IMR-90 (cell line): ENCODE measurements around the gene PLEKHJ1. TPM values are rescaled to one million over a fixed set of nuclear protein-coding genes. Genes with fewer than 3 reads are reported as not detected.

Source experiments
- ATAC-seq: fragments of 200-7000 bp; cut with Tn5 transposase; 2 replicates; pipeline ENCODE4 v1.9.1; 2020; ENCODE audit warnings: low read depth, mild to moderate bottlenecking, moderate library complexity
- BruUV-seq: library from RNA; stranded (reverse); fragments of 400-500 nt; replicated peaks from 2 replicates; lab custom pipeline; 2021; lab: Mats Ljungman, UMichigan
- CTCF ChIA-PET: fragments of 300-600 bp; formaldehyde crosslinking; extraction: SDS; loops from one replicate; lab custom pipeline; 2021; ENCODE audit warnings: antibody characterized with exemption; lab: Yijun Ruan, JAX
- POLR2A ChIA-PET: fragments of 300-600 bp; sonication (Branson Sonifier 250); formaldehyde crosslinking; loops from one replicate; lab custom pipeline; 2022; ENCODE audit warnings: antibody characterized with exemption; ENCODE audit not compliant: unreplicated experiment; lab: Charles Lee
- DNase-seq: peaks from one replicate; pipeline ENCODE4 v3.0.0; 2013
- H2AFZ ChIP-seq: replicated peaks from 2 replicates; pipeline ENCODE3; 2013; ENCODE audit warnings: low read length, mild to moderate bottlenecking; ENCODE audit not compliant: poor library complexity
- H2AK5ac ChIP-seq: 2 replicates; pipeline ENCODE4 v1.6.1; 2013; ENCODE audit warnings: low read depth, low read length, inconsistent platforms
- H2AK9ac ChIP-seq: replicated peaks from 2 replicates; pipeline ENCODE3; 2013; ENCODE audit warnings: mild to moderate bottlenecking, low read depth, low read length, moderate library complexity; ENCODE audit not compliant: poor library complexity
- H2BK120ac ChIP-seq: 2 replicates; pipeline ENCODE4 v1.6.1; 2013; ENCODE audit warnings: low read depth, low read length, inconsistent platforms
- H2BK15ac ChIP-seq: 3 replicates; pipeline ENCODE4 v1.6.1; 2013; ENCODE audit warnings: low read depth, low read length, inconsistent platforms
- H2BK20ac ChIP-seq: 2 replicates; pipeline ENCODE4 v1.6.1; 2013; ENCODE audit warnings: low read depth, mild to moderate bottlenecking, inconsistent platforms, low read length, moderate library complexity
- H2BK5ac ChIP-seq: 2 replicates; pipeline ENCODE4 v1.6.1; 2013; ENCODE audit warnings: mild to moderate bottlenecking, low read depth, low read length, inconsistent platforms; ENCODE audit not compliant: poor library complexity, severe bottlenecking
- H3K14ac ChIP-seq: replicated peaks from 2 replicates; pipeline ENCODE4 v1.6.1; 2013; ENCODE audit warnings: low read depth, low read length, inconsistent platforms
- H3K18ac ChIP-seq: 2 replicates; pipeline ENCODE4 v1.6.1; 2013; ENCODE audit warnings: low read depth, low read length, control low read depth
- H3K23ac ChIP-seq: 2 replicates; pipeline ENCODE4 v1.6.1; 2013; ENCODE audit warnings: low read depth, low read length, inconsistent platforms
- H3K27ac ChIP-seq: 2 replicates; pipeline ENCODE4 v1.5.1; 2013; ENCODE audit warnings: mild to moderate bottlenecking, control low read depth, low read length; ENCODE audit not compliant: insufficient read depth
- H3K27me3 ChIP-seq: 2 replicates; pipeline ENCODE4 v1.6.1; 2013; ENCODE audit warnings: low read length; ENCODE audit not compliant: control insufficient read depth, insufficient read depth
- H3K36me3 ChIP-seq: 2 replicates; pipeline ENCODE4 v1.6.1; 2013; ENCODE audit warnings: low read length, mixed read lengths; ENCODE audit not compliant: control insufficient read depth, insufficient read depth
- H3K4ac ChIP-seq: 2 replicates; pipeline ENCODE4 v1.6.1; 2013; ENCODE audit warnings: low read depth, low read length, inconsistent platforms
- H3K4me1 ChIP-seq: 2 replicates; pipeline ENCODE4 v1.6.1; 2013; ENCODE audit warnings: low read length, mixed read lengths; ENCODE audit not compliant: control insufficient read depth, insufficient read depth
- H3K4me2 ChIP-seq: 2 replicates; pipeline ENCODE4 v1.6.1; 2013; ENCODE audit warnings: low read depth, mild to moderate bottlenecking, control low read depth, low read length, moderate library complexity
- H3K4me3 ChIP-seq: 2 replicates; pipeline ENCODE4 v1.5.1; 2013; ENCODE audit warnings: low read depth, mild to moderate bottlenecking, control low read depth, low read length, moderate library complexity; ENCODE audit not compliant: insufficient read depth
- H3K56ac ChIP-seq: 2 replicates; pipeline ENCODE4 v1.6.1; 2013; ENCODE audit warnings: low read length, inconsistent platforms; ENCODE audit not compliant: insufficient read depth; ENCODE audit errors: extremely low read depth
- H3K79me1 ChIP-seq, 2 experiments: 2 replicates each; pipeline ENCODE4 v1.6.1; 2013; ENCODE audit warnings: low read length in 2 of 2, inconsistent platforms in 1 of 2, low read depth in 1 of 2
- H3K9ac ChIP-seq: 2 replicates; pipeline ENCODE4 v1.6.1; 2013; ENCODE audit warnings: low read depth, low read length, control low read depth
- H3K9me1 ChIP-seq: 2 replicates; pipeline ENCODE4 v1.6.1; 2013; ENCODE audit warnings: low read length, inconsistent platforms; ENCODE audit not compliant: insufficient read depth
- H3K9me3 ChIP-seq: 2 replicates; pipeline ENCODE4 v1.6.1; 2013; ENCODE audit warnings: low read length; ENCODE audit not compliant: control insufficient read depth, insufficient read depth
- H4K20me1 ChIP-seq: 2 replicates; pipeline ENCODE4 v1.6.1; 2013; ENCODE audit warnings: low read length, inconsistent platforms; ENCODE audit not compliant: insufficient read depth
- H4K5ac ChIP-seq: 2 replicates; pipeline ENCODE4 v1.6.1; 2013; ENCODE audit warnings: mild to moderate bottlenecking, low read depth, low read length, control low read depth
- H4K8ac ChIP-seq, 2 experiments: 2 replicates each; pipeline ENCODE4 v1.6.1; 2013; ENCODE audit warnings: low read depth in 2 of 2, low read length in 2 of 2, control low read depth in 1 of 2, inconsistent platforms in 1 of 2
- H4K91ac ChIP-seq: 2 replicates; pipeline ENCODE4 v1.6.1; 2013; ENCODE audit warnings: low read depth, low read length, inconsistent platforms; ENCODE audit not compliant: insufficient read depth
- BHLHE40 ChIP-seq: fragments of 150-350 bp; IDR thresholded peaks from 2 replicates; pipeline ENCODE4 v1.6.1; 2016; ENCODE audit warnings: mild to moderate bottlenecking, low read depth, low read length
- CEBPB ChIP-seq: IDR thresholded peaks from 2 replicates; pipeline ENCODE4 v1.6.1; 2012; ENCODE audit warnings: low read depth, low read length, improper control_type of control experiment
- CHD1 ChIP-seq: IDR thresholded peaks from 2 replicates; pipeline ENCODE4 v1.6.1; 2012; ENCODE audit warnings: low read depth, low read length, improper control_type of control experiment
- FOS ChIP-seq: fragments of 150-350 bp; IDR thresholded peaks from 2 replicates; pipeline ENCODE4 v1.6.1; 2016; ENCODE audit warnings: low read depth, low read length
- MAFK ChIP-seq: IDR thresholded peaks from 2 replicates; pipeline ENCODE4 v1.6.1; 2012; ENCODE audit warnings: low read depth, low read length, improper control_type of control experiment
- MAZ ChIP-seq: IDR thresholded peaks from 2 replicates; pipeline ENCODE4 v1.6.1; 2012; ENCODE audit warnings: low read depth, mild to moderate bottlenecking, low read length, improper control_type of control experiment, moderate library complexity, borderline replicate concordance
- NFE2L2 ChIP-seq: fragments of 150-350 bp; IDR thresholded peaks from 2 replicates; pipeline ENCODE4 v1.6.1; 2016; ENCODE audit warnings: low read depth, mild to moderate bottlenecking, low read length
- POLR2A ChIP-seq: IDR thresholded peaks from 2 replicates; pipeline ENCODE4 v1.6.1; 2012; ENCODE audit warnings: mild to moderate bottlenecking, low read depth, low read length
- RAD21 ChIP-seq: IDR thresholded peaks from 2 replicates; pipeline ENCODE4 v1.6.1; 2012; ENCODE audit warnings: low read length, improper control_type of control experiment
- RCOR1 ChIP-seq: IDR thresholded peaks from 2 replicates; pipeline ENCODE4 v1.6.1; 2012; ENCODE audit warnings: mild to moderate bottlenecking, low read length, improper control_type of control experiment; ENCODE audit not compliant: insufficient replicate concordance
- RFX5 ChIP-seq: IDR thresholded peaks from 2 replicates; pipeline ENCODE4 v1.8.0; 2012; ENCODE audit warnings: low read depth, mild to moderate bottlenecking, low read length, moderate library complexity
- SMC3 ChIP-seq: fragments of 150-350 bp; IDR thresholded peaks from 2 replicates; pipeline ENCODE4 v1.6.1; 2016; ENCODE audit warnings: low read depth, mild to moderate bottlenecking, antibody characterized with exemption, low read length, moderate library complexity
- WGBS, 2 experiments: methylation state at CpG; one replicate each; pipeline versions ENCODE4 v1.1.5 to v1.1.7; 2013; ENCODE audit warnings: missing lambda C conversion rate in 2 of 2; ENCODE audit not compliant: insufficient read length in 1 of 2; ENCODE audit errors: extremely low coverage in 2 of 2; 5-methylcytosine and 5-hydroxymethylcytosine counted together
- dilution Hi-C: fragments of 300-500 bp; cut with HindIII; formaldehyde crosslinking; loops from one replicate; pipeline ENCODE4 v1.14.3; 2018; ENCODE audit warnings: low sequenced_read_pairs; ENCODE audit not compliant: unreplicated experiment
- in situ Hi-C: fragments of 300-500 bp; cut with MboI; formaldehyde crosslinking; loops from 3 replicates; pipeline ENCODE4 v1.14.3; 2019; ENCODE audit warnings: low sequenced_read_pairs, inconsistent platforms, mixed read lengths
- intact Hi-C: fragments of 100-400 bp; cut with micrococcal nuclease; formaldehyde crosslinking; loops from 2 replicates; pipeline ENCODE4 v1.10.0; 2022
- polyA plus RNA-seq, 3 experiments: library from polyadenylated mRNA; depleted of rRNA; stranded (reverse); fragments of >200 nt; gene quantifications; 2 replicates each; pipeline ENCODE4 v1.2.3, GENCODE V29; 2012; ENCODE audit warnings: low replicate concordance in 1 of 3
- total RNA-seq: library from RNA; depleted of rRNA; stranded (reverse); fragments of >200 nt; gene quantifications from 2 replicates; pipeline ENCODE4 v1.2.3, GENCODE V29; 2012
- TF ChIP-seq, protein P1 (sequence below): fragments of 150-350 bp; IDR thresholded peaks from 2 replicates; pipeline ENCODE4 v1.6.1; 2016; ENCODE audit warnings: low read depth, mild to moderate bottlenecking, low read length, moderate library complexity, borderline replicate concordance
- TF ChIP-seq, protein P2 (sequence below): conservative IDR thresholded peaks from 2 replicates; pipeline ENCODE4 v1.5.1; 2012; ENCODE audit warnings: mild to moderate bottlenecking, low read depth, low read length, improper control_type of control experiment
- TF ChIP-seq, protein P3 (sequence below): fragments of 150-350 bp; IDR thresholded peaks from 2 replicates; pipeline ENCODE4 v1.6.1; 2017; ENCODE audit warnings: mild to moderate bottlenecking, antibody characterized with exemption, low read length, low read depth

Gene PLEKHJ1
- total and polyA plus RNA-seq, 2 of the 4 experiments (the other 2 are of a cell fraction) = 31.7 to 62.8 TPM

DNA sequence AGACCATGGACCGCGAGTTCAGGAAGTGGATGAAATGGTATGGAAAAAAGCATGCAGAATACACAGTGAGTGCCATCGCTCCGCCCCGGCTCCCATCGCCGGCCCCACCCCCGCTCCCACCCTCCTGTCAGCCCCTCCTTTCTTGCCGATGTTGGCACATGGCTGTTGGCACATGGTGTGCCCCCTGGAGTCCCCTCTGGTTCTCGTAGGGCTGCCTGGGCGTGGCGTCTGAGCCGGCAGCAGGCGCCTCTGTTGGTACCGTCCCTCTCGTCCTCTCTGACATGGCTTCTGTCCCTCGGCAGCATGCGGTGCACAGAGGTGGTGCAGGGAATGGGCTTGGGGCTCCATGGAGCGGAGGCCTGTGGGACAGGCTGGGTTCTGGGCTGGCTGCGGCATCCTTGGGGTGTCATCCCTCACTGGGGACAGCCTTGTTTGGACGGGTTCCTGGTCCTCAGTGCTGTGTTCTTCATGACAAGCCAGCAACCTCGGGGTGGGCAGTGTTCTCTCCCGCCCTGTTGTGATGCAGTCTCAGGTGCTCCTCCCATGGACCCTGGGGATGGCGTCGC, 41.5 kb downstream of the PLEKHJ1 start:
- Histone ChIP-seq H3K9me1 (no peaks in the 10 kb centered on the region; the same call in 1 of the 2 replicates), H3K36me3 (peaks cover 60% of the 10 kb centered on the region), H3K9me3 (no peaks in the 10 kb centered on the region), H3K4me2 (no peak overlapping the region), H2BK20ac (no peak overlapping the region), H3K4me1 (no peaks in the 10 kb centered on the region), H3K56ac (no peak overlapping the region), H3K14ac (no peak overlapping the region), H2BK120ac (no peak overlapping the region), H3K27me3 (no peaks in the 10 kb centered on the region), H3K4me3 (no peak overlapping the region), H3K23ac (no peak overlapping the region), H4K91ac (no peak overlapping the region), H3K9ac (no peak overlapping the region), H2BK5ac (no peak overlapping the region), H4K20me1 (peaks cover 36% of the 10 kb centered on the region), H2BK15ac (no peak overlapping the region), H2AK9ac (no peak overlapping the region), H4K8ac (no peak overlapping the region), H3K4ac (no peak overlapping the region), H3K79me1 (peaks cover 17 to 86% of the 10 kb centered on the region in 2 experiments), H2AFZ (no peak overlapping the region), H2AK5ac (no peak overlapping the region), H3K18ac (no peak overlapping the region), H4K5ac (no peak overlapping the region), H3K27ac (no peak overlapping the region)
- in situ Hi-C loops (no loop called here), intact Hi-C loops (no loop called here), dilution Hi-C loops (no loop called here)
- TF ChIP-seq, protein P1, sequence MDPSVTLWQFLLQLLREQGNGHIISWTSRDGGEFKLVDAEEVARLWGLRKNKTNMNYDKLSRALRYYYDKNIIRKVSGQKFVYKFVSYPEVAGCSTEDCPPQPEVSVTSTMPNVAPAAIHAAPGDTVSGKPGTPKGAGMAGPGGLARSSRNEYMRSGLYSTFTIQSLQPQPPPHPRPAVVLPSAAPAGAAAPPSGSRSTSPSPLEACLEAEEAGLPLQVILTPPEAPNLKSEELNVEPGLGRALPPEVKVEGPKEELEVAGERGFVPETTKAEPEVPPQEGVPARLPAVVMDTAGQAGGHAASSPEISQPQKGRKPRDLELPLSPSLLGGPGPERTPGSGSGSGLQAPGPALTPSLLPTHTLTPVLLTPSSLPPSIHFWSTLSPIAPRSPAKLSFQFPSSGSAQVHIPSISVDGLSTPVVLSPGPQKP = no peak
- TF ChIP-seq CHD1 (no peak), MAZ (no peak), NFE2L2 (no peak), RAD21 (no peak), BHLHE40 (no peak), RCOR1 (no peak), RFX5 (no peak), CEBPB (no peak), FOS (no peak), SMC3 (no peak), POLR2A (no peak), MAFK (no peak)
- TF ChIP-seq, protein P2, sequence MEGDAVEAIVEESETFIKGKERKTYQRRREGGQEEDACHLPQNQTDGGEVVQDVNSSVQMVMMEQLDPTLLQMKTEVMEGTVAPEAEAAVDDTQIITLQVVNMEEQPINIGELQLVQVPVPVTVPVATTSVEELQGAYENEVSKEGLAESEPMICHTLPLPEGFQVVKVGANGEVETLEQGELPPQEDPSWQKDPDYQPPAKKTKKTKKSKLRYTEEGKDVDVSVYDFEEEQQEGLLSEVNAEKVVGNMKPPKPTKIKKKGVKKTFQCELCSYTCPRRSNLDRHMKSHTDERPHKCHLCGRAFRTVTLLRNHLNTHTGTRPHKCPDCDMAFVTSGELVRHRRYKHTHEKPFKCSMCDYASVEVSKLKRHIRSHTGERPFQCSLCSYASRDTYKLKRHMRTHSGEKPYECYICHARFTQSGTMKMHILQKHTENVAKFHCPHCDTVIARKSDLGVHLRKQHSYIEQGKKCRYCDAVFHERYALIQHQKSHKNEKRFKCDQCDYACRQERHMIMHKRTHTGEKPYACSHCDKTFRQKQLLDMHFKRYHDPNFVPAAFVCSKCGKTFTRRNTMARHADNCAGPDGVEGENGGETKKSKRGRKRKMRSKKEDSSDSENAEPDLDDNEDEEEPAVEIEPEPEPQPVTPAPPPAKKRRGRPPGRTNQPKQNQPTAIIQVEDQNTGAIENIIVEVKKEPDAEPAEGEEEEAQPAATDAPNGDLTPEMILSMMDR = no peak
- TF ChIP-seq, protein P3, sequence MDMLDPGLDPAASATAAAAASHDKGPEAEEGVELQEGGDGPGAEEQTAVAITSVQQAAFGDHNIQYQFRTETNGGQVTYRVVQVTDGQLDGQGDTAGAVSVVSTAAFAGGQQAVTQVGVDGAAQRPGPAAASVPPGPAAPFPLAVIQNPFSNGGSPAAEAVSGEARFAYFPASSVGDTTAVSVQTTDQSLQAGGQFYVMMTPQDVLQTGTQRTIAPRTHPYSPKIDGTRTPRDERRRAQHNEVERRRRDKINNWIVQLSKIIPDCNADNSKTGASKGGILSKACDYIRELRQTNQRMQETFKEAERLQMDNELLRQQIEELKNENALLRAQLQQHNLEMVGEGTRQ = no peak
- ATAC-seq (no peak), DNase-seq (no peak)
- no TSS peak for BruUV-seq
- POLR2A ChIA-PET = no interaction called here
- 96% methylated on average over 13 of the region's 25 CpGs; no CpG with 5 or more reads in 1 of the 2 experiments for WGBS, 2 experiments
- CTCF ChIA-PET = no interaction called here
